Mesothelial cell of epicardium (in vitro differentiated cells): ENCODE measurements around the gene EFNB1. TPM values are rescaled to one million over a fixed set of nuclear protein-coding genes. Genes with fewer than 3 reads are reported as not detected.

Source experiments
- DNase-seq, 2 experiments: peaks; one replicate each; pipeline ENCODE4 v3.0.0; 2021; ENCODE audit warnings: low spot score in 2 of 2; ENCODE audit not compliant: unreplicated experiment in 2 of 2
- H3K27ac Mint-ChIP-seq: 2 replicates; pipeline ENCODE4 v1.8.0; 2021; ENCODE audit warnings: mixed read lengths
- H3K27me3 Mint-ChIP-seq: 2 replicates; pipeline ENCODE4 v1.8.0; 2021; ENCODE audit warnings: low read depth, mixed read lengths
- H3K36me3 Mint-ChIP-seq: 2 replicates; pipeline ENCODE4 v1.8.0; 2021; ENCODE audit warnings: mixed read lengths
- H3K4me1 Mint-ChIP-seq: 2 replicates; pipeline ENCODE4 v1.8.0; 2021; ENCODE audit warnings: mixed read lengths
- H3K4me3 Mint-ChIP-seq: 2 replicates; pipeline ENCODE4 v1.8.0; 2021; ENCODE audit warnings: mild to moderate bottlenecking, moderate library complexity, mixed read lengths
- H3K9me3 Mint-ChIP-seq: 2 replicates; pipeline ENCODE4 v1.8.0; 2021; ENCODE audit warnings: mixed read lengths
- total RNA-seq: library from RNA; stranded (reverse); gene quantifications from 3 replicates; pipeline ENCODE4 v1.2.1, GENCODE V29; 2021
- TF ChIP-seq, protein P1 (sequence below): fragments of 200-600 bp; sonication (generic); IDR thresholded peaks from one replicate; pipeline ENCODE4 v1.5.0; 2021; ENCODE audit warnings: antibody characterized with exemption; ENCODE audit not compliant: unreplicated experiment

The EFNB1 gene
- total RNA-seq, 1 donor from 2014 or later, result 71.6 TPM

DNA sequence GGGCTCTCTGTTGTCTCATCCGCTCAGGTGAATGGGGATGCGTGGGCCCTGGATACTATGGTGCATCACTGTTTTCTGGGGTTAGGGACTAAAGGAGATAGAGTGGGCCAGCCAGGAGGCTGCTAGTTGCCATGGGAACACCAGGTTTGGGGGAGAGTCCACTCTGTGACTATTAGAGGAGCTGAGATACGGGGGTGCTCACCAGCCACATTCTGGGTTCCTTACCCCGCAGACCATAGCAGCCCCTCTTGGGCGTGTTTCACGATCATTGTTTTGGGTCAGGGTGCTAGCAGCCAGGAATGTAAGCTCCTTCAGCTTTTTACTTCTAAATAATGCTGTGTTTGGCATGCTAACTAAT is 4.6 kb downstream of the EFNB1 start:
- TF ChIP-seq, protein P1, sequence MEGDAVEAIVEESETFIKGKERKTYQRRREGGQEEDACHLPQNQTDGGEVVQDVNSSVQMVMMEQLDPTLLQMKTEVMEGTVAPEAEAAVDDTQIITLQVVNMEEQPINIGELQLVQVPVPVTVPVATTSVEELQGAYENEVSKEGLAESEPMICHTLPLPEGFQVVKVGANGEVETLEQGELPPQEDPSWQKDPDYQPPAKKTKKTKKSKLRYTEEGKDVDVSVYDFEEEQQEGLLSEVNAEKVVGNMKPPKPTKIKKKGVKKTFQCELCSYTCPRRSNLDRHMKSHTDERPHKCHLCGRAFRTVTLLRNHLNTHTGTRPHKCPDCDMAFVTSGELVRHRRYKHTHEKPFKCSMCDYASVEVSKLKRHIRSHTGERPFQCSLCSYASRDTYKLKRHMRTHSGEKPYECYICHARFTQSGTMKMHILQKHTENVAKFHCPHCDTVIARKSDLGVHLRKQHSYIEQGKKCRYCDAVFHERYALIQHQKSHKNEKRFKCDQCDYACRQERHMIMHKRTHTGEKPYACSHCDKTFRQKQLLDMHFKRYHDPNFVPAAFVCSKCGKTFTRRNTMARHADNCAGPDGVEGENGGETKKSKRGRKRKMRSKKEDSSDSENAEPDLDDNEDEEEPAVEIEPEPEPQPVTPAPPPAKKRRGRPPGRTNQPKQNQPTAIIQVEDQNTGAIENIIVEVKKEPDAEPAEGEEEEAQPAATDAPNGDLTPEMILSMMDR, result no peak
- peaks cover 3% of the 10 kb centered on the region for H3K9me3 Mint-ChIP-seq
- peaks cover 24% of the 10 kb centered on the region for H3K4me1 Mint-ChIP-seq
- no peaks in the 10 kb centered on the region for H3K27me3 Mint-ChIP-seq
- peak in 1 of 2 experiments; percentile 5 for DNase-seq
- peak overlapping the region; percentile 31 for H3K27ac Mint-ChIP-seq
- peak overlapping the region; percentile 31 for H3K4me3 Mint-ChIP-seq
- H3K36me3 Mint-ChIP-seq, result peaks cover 2% of the 10 kb centered on the region

DNA sequence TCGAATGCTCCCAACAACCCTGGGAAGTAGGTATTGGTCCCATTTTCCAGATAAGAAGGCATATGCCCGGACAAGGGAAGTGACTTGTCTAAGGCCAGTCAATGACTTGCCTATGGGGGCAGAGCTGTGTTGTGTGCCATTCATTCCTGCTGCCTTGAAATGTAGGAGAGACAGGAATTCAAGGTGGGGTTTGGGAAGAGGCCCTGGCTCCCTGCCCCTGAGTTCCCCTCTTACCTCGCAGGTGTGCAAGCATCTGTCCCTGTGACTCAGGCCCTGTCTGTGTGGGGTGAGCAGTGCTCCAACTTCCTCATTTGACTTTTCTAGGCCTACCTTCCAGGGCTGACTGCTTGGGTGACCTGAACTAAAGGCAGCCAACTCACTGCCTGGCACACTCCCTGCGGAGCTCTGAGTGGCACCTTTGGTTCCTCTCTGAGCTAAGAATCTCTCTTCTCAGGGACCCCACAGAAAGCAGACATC is 5.1 kb downstream of the EFNB1 start:
- H3K36me3 Mint-ChIP-seq, result peaks cover 2% of the 10 kb centered on the region
- peaks cover 24% of the 10 kb centered on the region for H3K4me1 Mint-ChIP-seq
- H3K27ac Mint-ChIP-seq, result no peak overlapping the region
- H3K27me3 Mint-ChIP-seq, result no peaks in the 10 kb centered on the region
- DNase-seq, result peak; percentile 0 to 13
- H3K4me3 Mint-ChIP-seq, result no peak overlapping the region
- TF ChIP-seq, protein P1, result no peak
- H3K9me3 Mint-ChIP-seq, result peaks cover 3% of the 10 kb centered on the region

DNA sequence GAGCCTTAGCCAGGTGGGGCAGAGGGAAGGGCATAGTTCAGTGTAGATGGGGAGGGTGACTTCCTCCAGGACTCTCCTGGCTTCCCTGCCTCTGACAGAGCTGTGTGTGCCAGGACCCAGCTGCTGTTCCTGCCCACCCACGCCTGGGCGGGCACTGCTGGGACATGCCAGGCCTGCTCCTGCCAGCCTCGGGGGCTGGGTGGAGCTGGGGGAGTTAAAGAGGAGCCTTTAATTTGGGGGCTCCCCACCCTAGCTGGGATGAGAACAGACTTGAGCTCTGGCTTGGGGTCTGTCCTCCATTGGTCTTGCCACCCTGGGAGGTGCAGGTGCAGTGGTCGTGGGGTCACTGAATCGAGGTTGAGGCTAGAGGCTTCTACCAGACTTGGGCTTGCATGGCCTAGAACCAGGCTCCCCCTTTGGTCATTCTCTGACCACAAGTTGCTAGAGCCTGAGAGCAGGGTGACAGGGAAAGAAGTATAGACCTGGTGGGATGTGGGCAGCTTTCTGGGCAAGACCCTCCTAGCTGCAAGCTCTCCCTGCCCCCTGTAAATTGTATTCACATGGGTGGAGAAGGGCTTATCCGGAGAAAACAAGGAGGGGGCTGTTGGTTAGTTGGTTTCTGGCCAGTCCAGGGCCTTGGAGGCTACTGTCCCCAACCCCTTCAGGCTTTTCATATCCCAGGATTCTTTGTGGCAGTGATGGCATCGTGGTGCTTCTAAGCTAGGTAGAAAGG is 5.7 kb downstream of the EFNB1 start:
- Mint-ChIP-seq H3K27me3 (no peaks in the 10 kb centered on the region), H3K9me3 (peaks cover 3% of the 10 kb centered on the region)
- peak; percentile 15 to 24 for DNase-seq

DNA sequence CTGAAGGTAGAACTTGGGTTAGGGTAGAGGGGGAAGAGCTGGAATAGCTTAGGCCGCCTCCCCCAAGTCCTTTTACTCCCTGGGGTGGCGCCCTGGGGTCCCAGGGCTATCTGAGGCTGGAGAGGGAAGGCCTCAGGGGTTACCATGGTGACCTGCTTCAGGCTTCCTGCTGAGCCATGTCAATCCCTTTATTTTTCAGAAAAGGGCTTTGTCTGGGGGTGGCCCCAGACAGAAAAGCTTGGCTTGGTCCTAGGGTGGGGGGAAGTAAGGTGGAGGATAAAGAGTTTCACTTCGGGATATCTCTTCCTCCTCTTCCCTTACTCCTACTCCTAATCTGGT is 6.3 kb downstream of the EFNB1 start:
- TF ChIP-seq, protein P1, result no peak
- DNase-seq, result peak; percentile 4 to 24
- H3K4me1 Mint-ChIP-seq, result peaks cover 24% of the 10 kb centered on the region
- no peak overlapping the region for H3K27ac Mint-ChIP-seq
- no peak overlapping the region for H3K4me3 Mint-ChIP-seq
- H3K27me3 Mint-ChIP-seq, result no peaks in the 10 kb centered on the region
- H3K9me3 Mint-ChIP-seq, result peaks cover 3% of the 10 kb centered on the region
- peaks cover 7% of the 10 kb centered on the region for H3K36me3 Mint-ChIP-seq

More for the DNA sequence above, 5.7 kb downstream of the EFNB1 start:
- H3K36me3 Mint-ChIP-seq, result peaks cover 7% of the 10 kb centered on the region
- peaks cover 24% of the 10 kb centered on the region for H3K4me1 Mint-ChIP-seq
- no peak overlapping the region for H3K4me3 Mint-ChIP-seq
- TF ChIP-seq, protein P1, result no peak
- no peak overlapping the region for H3K27ac Mint-ChIP-seq

DNA sequence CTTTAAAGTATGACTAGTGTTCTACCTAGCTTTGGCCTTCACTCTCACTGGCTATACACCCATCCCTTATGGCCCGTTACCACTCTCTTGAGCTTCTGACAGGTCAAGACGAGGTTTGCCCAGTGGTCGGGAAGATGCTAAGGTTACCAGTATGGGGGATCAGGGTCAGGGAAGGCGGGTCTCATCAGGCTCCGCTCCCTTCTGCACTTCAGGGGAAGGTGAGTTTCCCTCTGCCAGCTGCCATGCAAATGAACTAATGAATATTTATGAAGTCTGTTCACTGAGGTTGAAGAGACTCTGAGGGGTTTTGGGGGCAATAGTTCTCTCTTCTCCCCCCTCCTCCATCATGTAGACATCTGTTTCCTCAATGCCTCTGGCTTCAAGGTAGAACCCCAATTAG is 6.6 kb downstream of the EFNB1 start:
- H3K4me1 Mint-ChIP-seq, result peaks cover 24% of the 10 kb centered on the region
- TF ChIP-seq, protein P1, result no peak
- no peaks in the 10 kb centered on the region for H3K27me3 Mint-ChIP-seq
- peaks cover 7% of the 10 kb centered on the region for H3K36me3 Mint-ChIP-seq
- no peak for DNase-seq
- H3K9me3 Mint-ChIP-seq, result peaks cover 3% of the 10 kb centered on the region
- H3K27ac Mint-ChIP-seq, result no peak overlapping the region
- no peak overlapping the region for H3K4me3 Mint-ChIP-seq
